Measurements from ENCODE around the gene PLGRKT.

GRCh38 chr9:5436441-5436840 is 1.3 kb downstream of the PLGRKT start:
- TF ChIP-seq SP1 (IDR thresholded peaks at IDR 0.05) = no peak
- TF ChIP-seq CTCF (IDR thresholded peaks at IDR 0.05; ENCODE audit: low read depth, low read length, missing input control) = no peak
- TF ChIP-seq TAF1 (conservative IDR thresholded peaks at IDR 0.05) = no peak
- TF ChIP-seq GABPA (IDR thresholded peaks at IDR 0.05 in 1 of 2, conservative IDR thresholded peaks at IDR 0.05 in 1 of 2) = no peak
- TF ChIP-seq ATF3 (IDR thresholded peaks at IDR 0.05) = no peak
- no peak for TF ChIP-seq ZBTB33 (IDR thresholded peaks at IDR 0.05)
- no peak for TF ChIP-seq MAX (IDR thresholded peaks at IDR 0.05)
- no peak for TF ChIP-seq FOXA1 (IDR thresholded peaks at IDR 0.05)
